H1 (cell line): Measurements from ENCODE around the gene MRPL39.

Experiments
- CREB1 ChIP-seq: IDR thresholded peaks from 2 replicates; pipeline ENCODE4 v1.6.1; 2012; ENCODE audit warnings: inconsistent platforms
- POLR2A ChIP-seq, 2 experiments: IDR thresholded peaks; 1 replicate in 1 of 2; 2 replicates in 1 of 2; pipeline ENCODE4 v1.6.1; 2011; ENCODE audit warnings: low read depth in 2 of 2, low read length in 2 of 2, mild to moderate bottlenecking in 2 of 2; ENCODE audit errors: control extremely low read depth in 1 of 2
- RAD21 ChIP-seq, 2 experiments: IDR thresholded peaks in 1 of 2; conservative IDR thresholded peaks in 1 of 2; 2 replicates each; pipeline ENCODE4 v1.6.1; 2011; ENCODE audit warnings: low read depth in 2 of 2, low read length in 2 of 2, improper control_type of control experiment in 1 of 2, inconsistent platforms in 1 of 2, mild to moderate bottlenecking in 1 of 2, moderate library complexity in 1 of 2
- SUZ12 ChIP-seq: fragments of 200-600 bp; sonication (generic); IDR thresholded peaks from 2 replicates; pipeline ENCODE4 v1.6.1; 2012; ENCODE audit warnings: mild to moderate bottlenecking, inconsistent platforms, low read length, moderate library complexity, mixed read lengths
- TCF12 ChIP-seq: IDR thresholded peaks from 2 replicates; pipeline ENCODE4 v1.6.1; 2011; ENCODE audit warnings: low read depth, mild to moderate bottlenecking, low read length
- ZNF274 ChIP-seq: IDR thresholded peaks from 2 replicates; pipeline ENCODE4 v1.7.0; 2012; ENCODE audit warnings: low read length, borderline replicate concordance; ENCODE audit errors: extremely low read depth
- TF ChIP-seq, protein P1 (sequence below): IDR thresholded peaks from 2 replicates; pipeline ENCODE4 v1.6.1; 2011; ENCODE audit warnings: low read length, improper control_type of control experiment
- TF ChIP-seq, protein P2 (sequence below), 3 experiments: IDR thresholded peaks; 1 replicate in 2 of 3; 2 replicates in 1 of 3; pipeline versions ENCODE4 v1.5.1 to v1.6.1; 2011; ENCODE audit warnings: low read length in 3 of 3, mild to moderate bottlenecking in 3 of 3, inconsistent platforms in 2 of 3, low read depth in 1 of 3, moderate library complexity in 1 of 3; ENCODE audit not compliant: insufficient read depth in 1 of 3; ENCODE audit errors: control extremely low read depth in 1 of 3

DNA sequence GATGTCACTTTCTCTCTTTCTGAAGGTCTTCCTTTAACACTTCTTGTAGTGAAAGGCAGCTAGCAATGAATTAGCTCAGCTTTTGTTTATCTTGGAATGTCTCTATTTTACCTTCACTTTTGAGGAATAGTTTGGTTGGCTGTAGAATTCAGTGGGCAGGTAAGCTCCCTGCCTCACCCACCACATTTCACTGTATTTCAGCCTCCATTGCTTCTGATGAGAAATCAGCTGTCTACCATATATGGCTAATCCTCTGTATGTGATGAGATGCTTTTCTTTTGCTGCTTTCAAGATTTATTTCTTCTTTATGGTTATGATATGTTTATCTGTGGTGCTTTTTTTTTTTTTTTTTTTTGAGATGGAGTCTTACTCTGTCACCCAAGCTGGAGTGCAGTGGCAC, 70.1 kb downstream of the MRPL39 start:
- TF ChIP-seq CREB1 (no peak), ZNF274 (no peak), RAD21 (IDR thresholded peaks at IDR 0.05 in 1 of 2, conservative IDR thresholded peaks at IDR 0.05 in 1 of 2; ENCODE audit: low read depth in 2 of 2, low read length in 2 of 2) (no peak), POLR2A (IDR thresholded peaks at IDR 0.05; ENCODE audit: control extremely low read depth in 1 of 2, low read depth in 2 of 2, low read length in 2 of 2) (no peak), TCF12 (no peak), SUZ12 (no peak)
- TF ChIP-seq, protein P1, sequence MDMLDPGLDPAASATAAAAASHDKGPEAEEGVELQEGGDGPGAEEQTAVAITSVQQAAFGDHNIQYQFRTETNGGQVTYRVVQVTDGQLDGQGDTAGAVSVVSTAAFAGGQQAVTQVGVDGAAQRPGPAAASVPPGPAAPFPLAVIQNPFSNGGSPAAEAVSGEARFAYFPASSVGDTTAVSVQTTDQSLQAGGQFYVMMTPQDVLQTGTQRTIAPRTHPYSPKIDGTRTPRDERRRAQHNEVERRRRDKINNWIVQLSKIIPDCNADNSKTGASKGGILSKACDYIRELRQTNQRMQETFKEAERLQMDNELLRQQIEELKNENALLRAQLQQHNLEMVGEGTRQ = no peak
- TF ChIP-seq, protein P2, sequence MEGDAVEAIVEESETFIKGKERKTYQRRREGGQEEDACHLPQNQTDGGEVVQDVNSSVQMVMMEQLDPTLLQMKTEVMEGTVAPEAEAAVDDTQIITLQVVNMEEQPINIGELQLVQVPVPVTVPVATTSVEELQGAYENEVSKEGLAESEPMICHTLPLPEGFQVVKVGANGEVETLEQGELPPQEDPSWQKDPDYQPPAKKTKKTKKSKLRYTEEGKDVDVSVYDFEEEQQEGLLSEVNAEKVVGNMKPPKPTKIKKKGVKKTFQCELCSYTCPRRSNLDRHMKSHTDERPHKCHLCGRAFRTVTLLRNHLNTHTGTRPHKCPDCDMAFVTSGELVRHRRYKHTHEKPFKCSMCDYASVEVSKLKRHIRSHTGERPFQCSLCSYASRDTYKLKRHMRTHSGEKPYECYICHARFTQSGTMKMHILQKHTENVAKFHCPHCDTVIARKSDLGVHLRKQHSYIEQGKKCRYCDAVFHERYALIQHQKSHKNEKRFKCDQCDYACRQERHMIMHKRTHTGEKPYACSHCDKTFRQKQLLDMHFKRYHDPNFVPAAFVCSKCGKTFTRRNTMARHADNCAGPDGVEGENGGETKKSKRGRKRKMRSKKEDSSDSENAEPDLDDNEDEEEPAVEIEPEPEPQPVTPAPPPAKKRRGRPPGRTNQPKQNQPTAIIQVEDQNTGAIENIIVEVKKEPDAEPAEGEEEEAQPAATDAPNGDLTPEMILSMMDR (IDR thresholded peaks at IDR 0.05; ENCODE audit: control extremely low read depth in 1 of 3, insufficient read depth in 1 of 3, low read depth in 1 of 3, low read length in 3 of 3) = no peak
